Astrocyte (in vitro differentiated cells and primary cell): ENCODE results near the gene CNPPD1. TPM values are rescaled to one million over a fixed set of nuclear protein-coding genes. Genes with fewer than 3 reads are reported as not detected.

Source experiments
- DNase-seq: peaks from one replicate; pipeline ENCODE4 v3.0.0-alpha.2; 2010; ENCODE audit warnings: low read depth
- FAIRE-seq: peaks from 2 replicates; lab custom pipeline; 2011; peaks lifted over from hg19 to GRCh38; lab: Jason Lieb, UNC
- H2AFZ ChIP-seq: 2 replicates; pipeline ENCODE4 v1.6.0; 2012; ENCODE audit warnings: low read depth, low read length, inconsistent platforms
- H3K27ac ChIP-seq: 2 replicates; pipeline ENCODE4 v1.5.1; 2011; ENCODE audit warnings: low read depth, low read length, inconsistent platforms
- H3K27me3 ChIP-seq: 2 replicates; pipeline ENCODE4 v1.6.0; 2011; ENCODE audit warnings: low read length, inconsistent platforms; ENCODE audit not compliant: insufficient read depth
- H3K36me3 ChIP-seq: 2 replicates; pipeline ENCODE4 v1.5.1; 2011; ENCODE audit warnings: low read length, inconsistent platforms; ENCODE audit not compliant: insufficient read depth
- H3K4me1 ChIP-seq: 2 replicates; pipeline ENCODE4 v1.5.1; 2011; ENCODE audit warnings: low read length, inconsistent platforms; ENCODE audit not compliant: insufficient read depth
- H3K4me2 ChIP-seq: 2 replicates; pipeline ENCODE4 v1.6.0; 2012; ENCODE audit warnings: low read length, inconsistent platforms
- H3K4me3 ChIP-seq: 2 replicates; pipeline ENCODE4 v1.5.1; 2011; ENCODE audit warnings: low read depth, mild to moderate bottlenecking, low read length, inconsistent platforms; ENCODE audit not compliant: insufficient read depth
- H3K79me2 ChIP-seq: 2 replicates; pipeline ENCODE4 v1.6.0; 2012; ENCODE audit warnings: mild to moderate bottlenecking, low read length, inconsistent platforms; ENCODE audit not compliant: insufficient read depth
- H3K9ac ChIP-seq: 2 replicates; pipeline ENCODE4 v1.6.0; 2012; ENCODE audit warnings: mild to moderate bottlenecking, low read length, inconsistent platforms
- H3K9me3 ChIP-seq: 2 replicates; pipeline ENCODE4 v1.5.1; 2012; ENCODE audit warnings: low read depth, mild to moderate bottlenecking, low read length, inconsistent platforms; ENCODE audit not compliant: insufficient read depth
- H4K20me1 ChIP-seq: 2 replicates; pipeline ENCODE4 v1.6.0; 2012; ENCODE audit warnings: low read length, inconsistent platforms; ENCODE audit not compliant: insufficient read depth
- H3K27ac Mint-ChIP-seq: one replicate; pipeline ENCODE4 v1.8.0; 2021; ENCODE audit warnings: mild to moderate bottlenecking, mixed read lengths; ENCODE audit not compliant: unreplicated experiment
- H3K27me3 Mint-ChIP-seq: one replicate; pipeline ENCODE4 v1.8.0; 2021; ENCODE audit warnings: low read depth, mixed read lengths; ENCODE audit not compliant: unreplicated experiment
- H3K36me3 Mint-ChIP-seq: one replicate; pipeline ENCODE4 v1.8.0; 2021; ENCODE audit warnings: low read depth, mixed read lengths; ENCODE audit not compliant: unreplicated experiment
- H3K4me1 Mint-ChIP-seq: one replicate; pipeline ENCODE4 v1.8.0; 2021; ENCODE audit warnings: low read depth, mixed read lengths; ENCODE audit not compliant: unreplicated experiment
- H3K4me3 Mint-ChIP-seq: one replicate; pipeline ENCODE4 v1.8.0; 2021; ENCODE audit warnings: mild to moderate bottlenecking, moderate library complexity, mixed read lengths; ENCODE audit not compliant: unreplicated experiment
- H3K9me3 Mint-ChIP-seq: one replicate; pipeline ENCODE4 v1.8.0; 2021; ENCODE audit warnings: mild to moderate bottlenecking, mixed read lengths; ENCODE audit not compliant: unreplicated experiment
- CTCF ChIP-seq: IDR thresholded peaks from 2 replicates; pipeline ENCODE4 v1.5.1; 2011; ENCODE audit warnings: low read depth, mild to moderate bottlenecking, inconsistent platforms, low read length, moderate library complexity; ENCODE audit not compliant: insufficient read depth
- EZH2 ChIP-seq: IDR thresholded peaks from 2 replicates; pipeline ENCODE4 v1.6.1; 2012; ENCODE audit warnings: mild to moderate bottlenecking, low read length, inconsistent platforms; ENCODE audit not compliant: insufficient read depth
- total RNA-seq: library from RNA; stranded (reverse); gene quantifications from 2 replicates; pipeline ENCODE4 v1.2.1, GENCODE V29; 2021

CNPPD1 gene
- total RNA-seq, 1 donor from 2014 or later = 28.1 TPM

GRCh38 chr2:219210886-219211362, 34.2 kb upstream of the CNPPD1 start:
- peaks cover 11% of the 10 kb centered on the region for H3K4me1 Mint-ChIP-seq
- no peak overlapping the region for H3K27ac Mint-ChIP-seq
- DNase-seq (no peak), FAIRE-seq (no peak)
- Histone ChIP-seq H3K9ac (no peak overlapping the region), H3K27ac (no peak overlapping the region), H3K4me2 (no peak overlapping the region), H3K9me3 (no peaks in the 10 kb centered on the region), H3K79me2 (peaks cover 6% of the 10 kb centered on the region), H4K20me1 (peaks cover 15% of the 10 kb centered on the region), H3K36me3 (peaks cover 7% of the 10 kb centered on the region), H2AFZ (no peak overlapping the region), H3K27me3 (no peaks in the 10 kb centered on the region), H3K4me1 (peaks cover 16% of the 10 kb centered on the region), H3K4me3 (no peak overlapping the region)
- no peaks in the 10 kb centered on the region for H3K9me3 Mint-ChIP-seq
- no peaks in the 10 kb centered on the region for H3K27me3 Mint-ChIP-seq
- TF ChIP-seq EZH2 (no peak), CTCF (no peak)
- peaks cover 25% of the 10 kb centered on the region for H3K36me3 Mint-ChIP-seq
- H3K4me3 Mint-ChIP-seq = no peak overlapping the region

DNA sequence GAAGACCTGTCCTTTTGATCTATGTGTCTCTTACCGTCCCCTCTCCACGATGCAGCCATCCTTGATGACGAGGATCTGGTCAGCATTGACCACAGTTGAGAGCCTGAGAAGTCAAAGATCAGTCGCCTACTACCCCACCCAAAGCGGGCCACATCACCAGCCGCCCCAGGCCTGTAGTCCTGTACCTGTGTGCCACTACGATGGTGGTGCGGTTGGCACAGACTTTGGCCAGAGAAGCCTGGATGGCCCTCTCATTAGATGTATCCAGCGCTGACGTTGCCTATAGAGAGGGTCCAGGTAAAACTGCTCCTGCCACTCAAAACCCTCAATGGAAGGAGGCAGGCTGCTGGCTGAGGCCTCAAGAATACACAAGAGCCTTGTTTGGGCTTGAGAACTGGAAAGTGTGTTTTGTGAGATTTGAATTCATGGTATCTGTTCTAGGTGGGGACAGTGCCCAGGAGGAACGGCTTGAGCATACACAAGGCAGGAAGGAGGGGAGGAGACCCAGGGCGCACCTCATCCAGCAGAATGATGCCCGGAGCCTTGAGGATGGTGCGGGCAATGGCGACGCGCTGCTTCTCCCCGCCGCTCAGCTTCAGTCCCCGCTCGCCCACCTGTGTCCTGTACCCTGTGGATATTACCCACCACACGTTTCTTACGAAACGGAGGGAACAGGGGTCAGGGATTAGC, 33.6 kb upstream of the CNPPD1 start:
- no peaks in the 10 kb centered on the region for H3K9me3 ChIP-seq
- H3K9ac ChIP-seq = no peak overlapping the region
- no peak overlapping the region for H2AFZ ChIP-seq
- Mint-ChIP-seq H3K9me3 (no peaks in the 10 kb centered on the region), H3K27ac (no peak overlapping the region), H3K4me1 (peaks cover 11% of the 10 kb centered on the region), H3K4me3 (no peak overlapping the region), H3K36me3 (peaks cover 24% of the 10 kb centered on the region), H3K27me3 (no peaks in the 10 kb centered on the region)
- FAIRE-seq (no peak), DNase-seq (no peak)
- H3K4me1 ChIP-seq = peaks cover 16% of the 10 kb centered on the region
- peaks cover 15% of the 10 kb centered on the region for H4K20me1 ChIP-seq
- no peak overlapping the region for H3K4me3 ChIP-seq
- TF ChIP-seq EZH2 = no peak
- TF ChIP-seq CTCF = no peak
- no peaks in the 10 kb centered on the region for H3K27me3 ChIP-seq
- H3K27ac ChIP-seq = no peak overlapping the region
- peaks cover 7% of the 10 kb centered on the region for H3K36me3 ChIP-seq
- H3K79me2 ChIP-seq = peaks cover 6% of the 10 kb centered on the region
- no peak overlapping the region for H3K4me2 ChIP-seq
